SU-DHL-6 (cell line): ENCODE measurements around the gene EXOC4.
"Not testable (repeated sequence)": the region's sequence is repeated elsewhere in the genome, so short reads cannot be mapped to it uniquely, and the experiment has no call there.

ENCODE experiments used
- H2AFZ ChIP-seq: fragments of 200-600 bp; sonication (generic); 2 replicates; pipeline ENCODE4 v1.6.1; 2014; ENCODE audit warnings: low read depth, mild to moderate bottlenecking, moderate library complexity, mixed read lengths, antibody characterized with exemption, low read length; ENCODE audit not compliant: severe bottlenecking
- H3F3A ChIP-seq: fragments of 200-600 bp; shearing (Covaris generic); 2 replicates; pipeline ENCODE4 v1.6.0; 2016; ENCODE audit warnings: antibody characterized with exemption, mild to moderate bottlenecking; ENCODE audit not compliant: insufficient read depth
- H3K27ac ChIP-seq: fragments of 200-600 bp; sonication (generic); 2 replicates; pipeline ENCODE4 v1.5.1; 2016; ENCODE audit warnings: low read depth, mild to moderate bottlenecking, low read length, moderate library complexity, mixed read lengths
- H3K27me3 ChIP-seq: fragments of 200-600 bp; sonication (generic), shearing (Covaris generic); 2 replicates; pipeline ENCODE4 v1.6.0; 2014; ENCODE audit warnings: mild to moderate bottlenecking, low read length
- H3K36me3 ChIP-seq: fragments of 200-600 bp; sonication (generic); 2 replicates; pipeline ENCODE4 v1.6.1; 2014; ENCODE audit warnings: mild to moderate bottlenecking, low read length, mixed read lengths
- H3K4me2 ChIP-seq: fragments of 300-600, 200-600 bp; shearing (Covaris generic), sonication (generic); 2 replicates; pipeline ENCODE4 v1.6.0; 2014; ENCODE audit warnings: low read length, low read depth, mild to moderate bottlenecking; ENCODE audit not compliant: poor library complexity, severe bottlenecking
- H3K4me3 ChIP-seq: fragments of 200-600 bp; sonication (generic); 2 replicates; pipeline ENCODE4 v1.5.1; 2014; ENCODE audit warnings: antibody characterized with exemption, low read length, mild to moderate bottlenecking, mixed read lengths; ENCODE audit not compliant: insufficient read depth, poor library complexity, severe bottlenecking
- H3K79me2 ChIP-seq: fragments of 200-600 bp; sonication (generic); 2 replicates; pipeline ENCODE4 v1.6.1; 2014; ENCODE audit warnings: mild to moderate bottlenecking, low read length, moderate library complexity; ENCODE audit not compliant: insufficient read depth
- H3K9ac ChIP-seq: fragments of 200-600 bp; sonication (generic); 2 replicates; pipeline ENCODE4 v1.7.0; 2014; ENCODE audit warnings: mild to moderate bottlenecking, low read length
- H3K9me2 ChIP-seq: fragments of 200-600 bp; sonication (generic); replicated peaks from 2 replicates; pipeline ENCODE4 v1.6.1; 2014; ENCODE audit warnings: low read length; ENCODE audit not compliant: insufficient read depth
- H3K9me3 ChIP-seq: fragments of 200-600 bp; sonication (generic); 2 replicates; pipeline ENCODE4 v1.6.1; 2014; ENCODE audit warnings: low read length, mixed read lengths; ENCODE audit not compliant: insufficient read depth
- H4K20me1 ChIP-seq: fragments of 200-600 bp; sonication (generic); 2 replicates; pipeline ENCODE4 v1.6.1; 2014; ENCODE audit warnings: low read depth, mild to moderate bottlenecking, antibody characterized with exemption, low read length, moderate library complexity, mixed read lengths
- EZH2phosphoT487 ChIP-seq: fragments of 200-600 bp; sonication (generic), shearing (Covaris generic); conservative IDR thresholded peaks from 2 replicates; pipeline ENCODE4 v1.6.1; 2018; ENCODE audit warnings: mild to moderate bottlenecking, antibody characterized with exemption, low read length, moderate library complexity, mixed read lengths
- TF ChIP-seq, protein P1 (sequence below): fragments of 200-600 bp; sonication (generic); IDR thresholded peaks from one replicate; pipeline ENCODE4 v1.5.1; 2017; ENCODE audit warnings: antibody characterized with exemption, mild to moderate bottlenecking, low read length, moderate library complexity; ENCODE audit not compliant: insufficient read depth, poor library complexity, severe bottlenecking

Gene EXOC4

DNA sequence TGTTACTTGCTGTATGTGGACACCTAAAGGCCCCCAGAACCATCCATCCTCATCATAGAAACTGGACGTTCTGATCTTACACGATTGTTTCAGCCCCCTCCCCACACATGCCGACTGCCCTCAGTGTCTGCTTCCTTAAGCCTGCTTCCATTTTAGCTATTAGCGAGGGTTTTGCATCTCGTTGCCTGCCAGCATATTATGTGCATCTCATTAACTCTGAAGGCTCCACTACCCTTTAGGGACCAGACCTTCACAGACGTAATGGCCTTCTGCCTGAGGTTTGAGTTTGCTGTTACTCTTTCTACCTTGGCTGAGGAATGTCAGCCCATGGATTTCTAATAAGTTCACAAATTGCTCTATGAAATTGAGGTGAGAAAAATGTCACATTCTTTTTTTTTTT lies 820.4 kb downstream of the EXOC4 start:
- Histone ChIP-seq H3K4me2 (no peak overlapping the region), H3F3A (no peaks in the 10 kb centered on the region), H3K9ac (no peak overlapping the region), H3K4me3 (no peak overlapping the region), H4K20me1 (no peaks in the 10 kb centered on the region), H3K9me3 (no peaks in the 10 kb centered on the region), H2AFZ (no peak overlapping the region), H3K79me2 (no peaks in the 10 kb centered on the region), H3K9me2 (no peaks in the 10 kb centered on the region), H3K36me3 (no peaks in the 10 kb centered on the region), H3K27me3 (no peaks in the 10 kb centered on the region), H3K27ac (no peak overlapping the region)
- TF ChIP-seq, protein P1, sequence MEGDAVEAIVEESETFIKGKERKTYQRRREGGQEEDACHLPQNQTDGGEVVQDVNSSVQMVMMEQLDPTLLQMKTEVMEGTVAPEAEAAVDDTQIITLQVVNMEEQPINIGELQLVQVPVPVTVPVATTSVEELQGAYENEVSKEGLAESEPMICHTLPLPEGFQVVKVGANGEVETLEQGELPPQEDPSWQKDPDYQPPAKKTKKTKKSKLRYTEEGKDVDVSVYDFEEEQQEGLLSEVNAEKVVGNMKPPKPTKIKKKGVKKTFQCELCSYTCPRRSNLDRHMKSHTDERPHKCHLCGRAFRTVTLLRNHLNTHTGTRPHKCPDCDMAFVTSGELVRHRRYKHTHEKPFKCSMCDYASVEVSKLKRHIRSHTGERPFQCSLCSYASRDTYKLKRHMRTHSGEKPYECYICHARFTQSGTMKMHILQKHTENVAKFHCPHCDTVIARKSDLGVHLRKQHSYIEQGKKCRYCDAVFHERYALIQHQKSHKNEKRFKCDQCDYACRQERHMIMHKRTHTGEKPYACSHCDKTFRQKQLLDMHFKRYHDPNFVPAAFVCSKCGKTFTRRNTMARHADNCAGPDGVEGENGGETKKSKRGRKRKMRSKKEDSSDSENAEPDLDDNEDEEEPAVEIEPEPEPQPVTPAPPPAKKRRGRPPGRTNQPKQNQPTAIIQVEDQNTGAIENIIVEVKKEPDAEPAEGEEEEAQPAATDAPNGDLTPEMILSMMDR = no peak
- TF ChIP-seq EZH2phosphoT487 = no peak

DNA sequence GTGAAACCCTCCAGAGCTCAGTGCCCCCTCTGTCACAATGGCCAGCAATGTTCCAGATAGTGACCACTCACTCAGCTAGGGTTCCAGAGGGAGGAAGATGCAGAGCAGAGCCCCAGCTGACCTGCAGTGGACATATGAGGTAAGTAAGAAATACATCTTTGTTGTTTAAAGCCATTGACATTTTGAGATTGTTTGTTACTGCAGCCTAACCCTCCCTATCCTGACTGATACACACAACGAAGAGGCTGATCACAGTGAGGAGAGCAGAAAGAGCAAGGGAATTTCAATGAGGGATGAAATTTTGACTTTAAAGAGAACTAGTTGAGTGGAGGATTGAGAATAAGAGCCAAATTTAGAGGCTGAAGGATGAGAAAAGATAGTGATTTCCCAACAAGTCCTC lies 822.9 kb downstream of the EXOC4 start:
- Histone ChIP-seq H3K4me3 (no peak overlapping the region), H2AFZ (no peak overlapping the region), H3F3A (no peaks in the 10 kb centered on the region), H3K79me2 (no peaks in the 10 kb centered on the region), H3K4me2 (no peak overlapping the region), H3K9ac (no peak overlapping the region), H3K27me3 (no peaks in the 10 kb centered on the region), H3K9me2 (no peaks in the 10 kb centered on the region), H4K20me1 (no peaks in the 10 kb centered on the region), H3K36me3 (no peaks in the 10 kb centered on the region), H3K9me3 (no peaks in the 10 kb centered on the region), H3K27ac (no peak overlapping the region)
- no peak for TF ChIP-seq EZH2phosphoT487
- TF ChIP-seq, protein P1 = no peak

DNA sequence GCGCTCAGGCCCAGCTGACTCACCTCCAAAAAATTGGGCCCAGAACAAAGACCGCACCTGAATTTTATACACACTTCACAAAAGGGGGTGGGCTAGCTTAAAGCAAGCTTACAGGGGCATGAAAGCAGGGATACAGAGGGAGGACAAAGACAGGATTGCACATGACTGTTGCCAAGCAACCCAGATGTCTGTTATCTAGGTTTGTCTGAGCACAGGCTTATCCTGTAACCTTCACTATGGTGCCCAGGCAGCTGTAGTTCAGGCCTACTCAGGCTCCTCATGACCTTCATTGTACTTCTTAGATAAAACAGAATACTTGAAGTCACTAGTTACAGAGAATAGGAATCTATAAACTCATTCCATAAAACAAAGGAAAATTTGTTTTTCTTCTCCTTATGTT lies 824.7 kb downstream of the EXOC4 start:
- not testable (repeated sequence) for H3K9ac ChIP-seq, H3K36me3 ChIP-seq, H3K9me3 ChIP-seq, H3K4me3 ChIP-seq, H3K9me2 ChIP-seq, H2AFZ ChIP-seq, H3F3A ChIP-seq, H4K20me1 ChIP-seq, H3K4me2 ChIP-seq, H3K27ac ChIP-seq, H3K27me3 ChIP-seq, H3K79me2 ChIP-seq

DNA sequence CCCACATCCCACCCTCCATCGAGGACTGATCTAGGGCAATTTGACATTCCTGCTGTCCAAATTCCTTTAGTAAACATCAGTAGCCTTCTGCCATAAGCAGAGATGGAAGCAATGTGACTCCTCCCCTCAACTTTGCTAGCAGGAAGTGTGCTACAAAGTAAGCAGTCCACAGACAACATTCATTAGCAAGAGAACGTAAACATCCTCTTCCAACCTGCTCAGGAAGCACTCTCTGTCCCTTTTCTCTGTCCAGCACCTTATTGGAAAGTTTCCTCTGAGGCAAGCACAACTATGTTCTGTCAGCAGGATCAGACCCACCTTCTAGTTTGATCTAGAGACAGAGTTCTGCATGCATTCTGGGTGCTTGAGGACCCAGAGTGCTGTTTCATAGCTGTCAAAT lies 826.1 kb downstream of the EXOC4 start:
- no peak overlapping the region for H3K9ac ChIP-seq
- H3K9me2 ChIP-seq = no peaks in the 10 kb centered on the region
- TF ChIP-seq, protein P1 = no peak
- no peak for TF ChIP-seq EZH2phosphoT487
- no peak overlapping the region for H3K4me2 ChIP-seq
- H3K9me3 ChIP-seq = no peaks in the 10 kb centered on the region
- no peaks in the 10 kb centered on the region for H3F3A ChIP-seq
- no peak overlapping the region for H3K4me3 ChIP-seq
- H3K79me2 ChIP-seq = no peaks in the 10 kb centered on the region
- H4K20me1 ChIP-seq = no peaks in the 10 kb centered on the region
- H3K27me3 ChIP-seq = no peaks in the 10 kb centered on the region
- H3K36me3 ChIP-seq = no peaks in the 10 kb centered on the region
- H3K27ac ChIP-seq = no peak overlapping the region
- H2AFZ ChIP-seq = no peak overlapping the region
